HG03095 (cell line): ENCODE measurements around the gene EMP2.
A peak's percentile ranks its signal among the peaks of the same experiment; 100 is the strongest.
"Not testable (repeated sequence)": the region's sequence is repeated elsewhere in the genome, so short reads cannot be mapped to it uniquely, and the experiment has no call there.

Experiments used
- ATAC-seq: cut with Tn5 transposase; IDR thresholded peaks from one replicate; pipeline ENCODE4 v1.9.1; 2021; ENCODE audit warnings: moderate library complexity; ENCODE audit not compliant: unreplicated experiment

The EMP2 gene

DNA sequence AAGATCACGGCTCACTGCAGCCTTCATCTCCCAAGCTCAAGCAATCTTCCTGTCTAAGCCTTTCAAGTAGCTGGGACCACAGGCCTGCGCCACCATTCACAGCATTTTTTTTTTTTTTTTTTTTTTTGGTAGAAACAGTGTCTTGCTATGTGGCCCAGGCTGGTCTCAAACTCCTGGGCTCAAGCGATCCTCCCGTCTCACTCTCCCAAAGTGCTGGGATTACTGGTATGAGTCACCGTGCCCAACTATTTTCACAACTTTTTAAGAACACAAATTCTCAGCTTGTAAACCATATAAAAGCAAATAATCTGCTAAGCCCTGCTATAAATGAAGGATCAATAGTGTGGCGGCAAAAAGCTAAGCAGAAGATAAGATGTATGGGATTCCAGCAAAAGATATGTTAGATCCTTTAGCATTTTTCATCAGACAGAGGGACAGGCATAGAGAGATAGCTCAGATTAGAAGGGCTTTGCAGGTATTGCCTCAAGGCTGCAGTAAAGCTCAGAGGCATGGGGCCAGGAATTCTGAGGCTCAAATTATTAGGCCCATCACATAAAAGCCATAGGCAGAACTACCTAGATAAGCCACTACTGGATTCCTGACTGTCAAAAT, 55.1 kb downstream of the EMP2 start:
- ATAC-seq: no peak

GRCh38 chr16:10522966-10523365, 57.4 kb downstream of the EMP2 start:
- no peak for ATAC-seq

- no peak for ATAC-seq
These were observed 58.6 kb downstream of the EMP2 start for GRCh38 chr16:10521681-10522274.

DNA sequence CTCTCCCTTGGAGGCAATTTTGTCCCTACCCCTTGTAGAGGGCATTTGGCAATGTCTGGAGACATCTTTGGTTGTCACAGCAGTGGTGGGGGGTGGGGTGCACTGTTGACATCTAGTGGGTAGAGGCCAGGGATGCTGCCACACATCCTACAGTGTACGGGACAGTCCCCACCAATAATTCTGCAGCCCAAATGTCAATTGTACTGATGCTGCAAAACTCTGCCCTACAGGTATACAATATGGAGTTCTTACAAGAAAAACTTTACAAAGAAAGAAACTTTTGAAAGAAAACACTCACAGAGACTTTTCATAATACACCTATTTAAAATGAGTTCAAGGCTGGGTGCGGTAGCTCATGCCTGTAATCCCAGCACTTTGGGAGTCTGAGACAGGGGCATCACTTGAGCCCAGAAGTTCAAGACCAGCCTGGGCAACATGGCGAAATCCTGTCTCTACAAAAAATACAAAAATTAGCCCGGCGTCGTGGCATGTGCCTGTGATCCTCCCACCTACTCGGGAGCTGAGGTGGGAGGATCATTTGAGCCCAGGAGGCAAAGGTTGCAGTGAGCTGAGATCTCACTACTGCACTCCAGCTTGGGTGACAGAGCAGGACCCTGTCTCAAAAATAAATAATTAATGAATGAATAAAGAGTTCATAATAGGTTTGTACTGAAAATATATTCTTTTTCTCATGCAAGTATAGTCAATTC, 59.4 kb downstream of the EMP2 start:
- ATAC-seq: no peak

GRCh38 chr16:10519929-10520868, 60.2 kb downstream of the EMP2 start:
- ATAC-seq: no peak

GRCh38 chr16:10519297-10519696, 61.1 kb downstream of the EMP2 start:
- no peak for ATAC-seq

DNA sequence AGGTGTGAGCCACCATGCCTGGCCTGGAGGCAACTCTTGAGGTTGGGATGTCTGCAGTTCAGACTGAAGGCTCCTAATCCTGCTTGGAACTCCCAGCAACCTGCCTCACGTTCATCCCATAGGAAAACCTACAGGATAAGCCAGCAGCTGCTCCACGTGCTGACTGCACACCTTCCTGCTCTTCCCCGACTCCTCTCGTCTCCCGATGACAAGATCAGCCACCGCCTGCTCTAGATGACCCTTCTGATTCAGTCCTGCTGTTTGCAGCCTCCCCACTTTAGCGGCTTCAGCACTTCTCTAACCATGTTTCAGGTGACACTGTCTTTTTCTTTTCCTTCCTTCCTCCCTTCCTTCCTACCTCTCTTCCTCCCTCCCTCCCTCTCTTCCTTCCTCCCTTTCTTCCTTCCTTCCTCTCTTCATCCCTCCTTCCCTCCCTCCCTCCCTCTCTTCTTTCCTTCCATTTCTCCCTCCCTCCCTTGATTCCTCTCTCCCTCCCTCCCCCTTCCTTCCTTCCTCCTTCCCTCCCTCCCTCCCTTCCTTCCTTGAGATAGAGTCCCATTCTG, 61.8 kb downstream of the EMP2 start:
- ATAC-seq: no peak

GRCh38 chr16:10517868-10518267, 62.5 kb downstream of the EMP2 start:
- ATAC-seq: no peak

DNA sequence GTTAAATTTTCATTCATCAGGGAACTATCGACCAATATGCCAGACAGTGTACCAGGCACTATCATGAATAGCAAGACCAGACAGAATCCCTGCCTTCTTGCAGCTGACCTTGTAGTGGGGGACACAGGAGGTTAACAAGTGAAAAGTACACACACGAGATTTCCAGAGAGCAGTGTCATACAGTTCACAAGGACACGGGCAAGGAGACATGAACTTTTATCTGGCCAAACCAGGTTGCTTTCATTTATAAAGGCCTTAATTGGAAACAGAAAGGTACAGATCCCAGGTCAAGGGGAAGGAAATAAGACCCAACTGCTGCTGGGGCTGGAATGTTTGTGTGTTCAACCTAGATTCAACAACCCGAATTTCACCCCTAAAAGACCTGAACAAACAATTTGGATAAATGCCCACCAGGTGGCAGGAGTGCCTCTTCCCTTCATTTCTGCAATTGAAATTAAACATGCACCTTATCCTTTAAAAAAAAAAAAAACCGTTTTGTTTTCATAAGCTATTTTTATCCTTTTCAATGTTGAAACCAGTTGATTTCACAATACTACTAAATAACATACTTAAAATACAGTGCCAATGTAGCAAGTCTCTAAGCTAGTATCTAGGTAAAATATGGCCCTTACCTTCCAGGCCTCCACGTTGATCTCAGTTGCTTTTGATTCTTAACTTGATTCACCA, 65.9 kb downstream of the EMP2 start:
- ATAC-seq: no peak

- no peak for ATAC-seq
These were observed 68.6 kb downstream of the EMP2 start for GRCh38 chr16:10511829-10512228.

DNA sequence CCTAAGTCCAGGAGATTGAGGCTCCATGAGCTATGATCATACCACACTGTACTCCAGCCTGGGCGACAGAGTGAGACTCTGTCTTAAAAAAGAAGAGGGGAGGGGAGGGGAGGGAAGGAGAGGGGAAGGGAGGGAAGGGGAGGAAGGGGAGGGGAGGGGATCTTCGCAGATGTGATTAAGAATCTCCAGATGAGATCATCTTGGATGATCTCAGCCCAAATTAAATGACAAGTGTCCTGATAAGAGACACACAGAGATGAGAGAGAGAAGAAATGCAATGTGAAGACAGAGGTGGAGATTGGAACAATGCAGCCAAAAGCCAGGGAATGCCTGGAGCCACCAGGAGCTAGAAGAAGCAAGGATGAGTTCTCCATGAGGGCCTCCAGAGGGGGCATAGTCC, 70.1 kb downstream of the EMP2 start:
- ATAC-seq: no peak

DNA sequence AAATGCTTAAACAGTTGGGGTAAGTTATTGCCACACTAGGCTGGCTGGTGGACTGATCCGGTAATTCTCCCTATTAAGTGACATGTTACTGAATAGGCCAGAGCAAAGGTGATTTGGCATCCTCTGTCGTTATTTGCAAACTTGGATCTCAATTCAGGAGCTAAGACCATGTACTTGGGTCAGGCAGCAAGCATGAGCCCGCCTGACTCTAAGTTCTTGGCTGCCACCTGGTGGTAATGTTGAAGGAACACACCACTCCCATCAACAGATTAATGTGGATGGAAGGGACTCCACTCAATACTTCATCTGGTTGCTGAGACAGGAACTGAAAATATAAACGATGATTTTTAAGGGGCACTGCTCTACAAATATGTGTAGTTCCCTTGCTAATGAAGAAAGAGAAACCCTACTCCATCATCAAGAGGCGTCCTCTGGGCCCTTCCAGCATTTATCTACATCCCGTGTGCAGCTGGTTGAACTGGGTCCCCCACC, 70.8 kb downstream of the EMP2 start:
- ATAC-seq: peak; percentile 85

DNA sequence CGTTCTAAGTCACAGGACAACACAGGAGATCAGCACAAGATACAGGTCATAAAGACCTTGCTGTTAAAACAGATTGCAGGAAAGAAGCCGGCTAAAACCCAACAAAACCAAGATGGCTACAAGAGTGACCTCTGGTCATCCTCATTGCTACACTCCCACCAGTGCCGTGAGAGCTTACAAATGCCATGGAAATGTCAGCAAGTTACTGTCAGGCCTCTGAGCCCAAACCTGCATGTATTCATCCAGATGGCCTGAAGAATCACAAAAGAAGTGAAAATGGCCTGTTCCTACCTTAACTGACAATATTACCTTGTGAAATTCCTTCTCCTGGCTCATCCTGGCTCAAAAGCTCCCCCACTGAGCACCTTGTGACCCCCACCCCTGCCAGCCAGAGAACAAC, 75.1 kb downstream of the EMP2 start:
- ATAC-seq: not testable (repeated sequence)

GRCh38 chr16:10504404-10504885, 76.0 kb downstream of the EMP2 start:
- no peak for ATAC-seq

GRCh38 chr16:10502776-10503175, 77.6 kb downstream of the EMP2 start:
- no peak for ATAC-seq

- ATAC-seq: no peak
These were observed 79.3 kb downstream of the EMP2 start for GRCh38 chr16:10501016-10501607.

DNA sequence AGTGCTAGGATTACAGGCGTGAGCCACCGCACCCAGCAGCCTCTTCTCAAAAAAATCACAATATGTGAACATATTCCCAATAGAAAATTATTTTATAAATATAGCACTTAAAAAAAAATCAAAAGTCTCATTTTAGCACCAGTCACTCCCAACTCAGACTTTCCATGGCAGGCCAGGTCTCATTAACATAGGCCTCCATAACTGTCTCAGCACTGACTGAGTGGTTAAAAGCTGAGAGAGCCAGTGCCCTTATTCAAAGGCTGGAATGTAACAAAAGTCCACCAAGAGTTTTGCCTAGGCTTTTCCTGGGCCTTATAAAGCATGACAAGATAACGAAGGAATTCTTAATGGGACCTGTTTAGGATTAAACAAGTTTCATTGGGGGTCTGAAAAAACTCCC, 79.8 kb downstream of the EMP2 start:
- no peak for ATAC-seq

DNA sequence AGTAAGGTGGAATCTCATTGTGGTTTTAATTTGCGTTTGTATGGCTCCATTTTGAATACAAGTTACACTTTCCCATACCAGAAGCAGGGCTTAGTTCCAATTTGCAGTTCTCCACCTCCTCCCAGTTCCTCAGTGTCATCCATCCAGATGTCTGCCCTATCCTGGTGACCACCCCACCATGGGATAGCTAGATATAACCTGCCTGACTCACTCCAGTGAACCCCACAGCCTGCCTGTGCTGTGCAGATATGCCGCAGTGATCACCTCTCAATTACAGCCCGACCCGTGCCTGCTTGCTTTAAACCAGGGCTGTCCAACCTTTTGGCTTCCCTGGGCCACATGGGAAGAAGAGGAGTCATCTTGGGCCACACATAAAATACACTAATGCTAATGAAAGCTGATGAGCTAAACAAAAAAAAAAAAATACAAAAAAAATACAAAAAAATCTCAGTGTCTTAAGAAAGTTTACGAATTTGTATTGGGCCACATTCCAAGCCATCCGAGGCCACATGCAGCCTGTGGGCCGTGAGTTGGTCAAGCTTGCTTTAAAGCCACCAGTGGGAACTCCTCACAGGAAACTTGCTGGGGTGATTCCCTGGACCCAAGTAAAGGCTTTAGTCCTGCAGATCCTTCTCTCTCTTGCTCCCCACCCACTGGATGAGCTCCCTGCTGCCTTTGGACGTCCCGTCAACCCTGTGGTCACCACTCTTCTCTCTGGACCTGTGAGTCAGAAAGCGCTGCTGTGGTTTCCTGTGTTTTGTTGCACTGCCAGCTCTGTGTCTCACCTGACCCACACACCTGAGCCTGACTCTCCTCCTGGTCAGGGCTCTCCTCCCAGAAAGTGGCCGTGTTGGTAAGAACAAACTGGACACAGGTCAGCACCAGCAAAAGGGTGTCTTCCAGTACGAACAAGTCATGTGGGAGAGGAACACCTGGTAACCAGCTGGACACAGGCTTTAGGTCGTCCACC, 83.0 kb downstream of the EMP2 start:
- no peak for ATAC-seq

GRCh38 chr16:10495031-10495345, 85.4 kb downstream of the EMP2 start:
- no peak for ATAC-seq
